DND-41 (cell line): ENCODE measurements around the gene REEP5.

Experiments used
- ATAC-seq: fragments of 200-7000 bp; cut with Tn5 transposase; 3 replicates; pipeline ENCODE4 v1.9.1; 2021; ENCODE audit warnings: low read depth; ENCODE audit not compliant: insufficient read depth
- DNase-seq: peaks from one replicate; pipeline ENCODE4 v3.0.0-alpha.2; 2020
- H2AFZ ChIP-seq: 2 replicates; pipeline ENCODE4 v1.6.0; 2012; ENCODE audit warnings: low read depth, low read length
- H3K27ac ChIP-seq: 2 replicates; pipeline ENCODE4 v1.5.1; 2012; ENCODE audit warnings: low read length, inconsistent platforms
- H3K27me3 ChIP-seq: fragments of 200-600 bp; sonication (generic); 2 replicates; pipeline ENCODE4 v1.6.0; 2012; ENCODE audit warnings: low read length, mild to moderate bottlenecking, inconsistent platforms; ENCODE audit not compliant: insufficient read depth, poor library complexity
- H3K36me3 ChIP-seq: 2 replicates; pipeline ENCODE4 v1.5.1; 2012; ENCODE audit warnings: low read length, inconsistent platforms; ENCODE audit not compliant: insufficient read depth
- H3K4me1 ChIP-seq: 2 replicates; pipeline ENCODE4 v1.5.1; 2012; ENCODE audit warnings: mild to moderate bottlenecking, low read length; ENCODE audit not compliant: insufficient read depth
- H3K4me2 ChIP-seq: 2 replicates; pipeline ENCODE4 v1.6.0; 2012; ENCODE audit warnings: mild to moderate bottlenecking, moderate library complexity, low read length, inconsistent platforms; ENCODE audit not compliant: insufficient read depth
- H3K4me3 ChIP-seq, 2 experiments: fragments of 200-600 bp in 1 of 2; shearing (Covaris generic) in 1 of 2; 2 replicates each; pipeline ENCODE4 v1.5.1; 2012 to 2016; ENCODE audit warnings: inconsistent platforms in 2 of 2, low read length in 2 of 2, mild to moderate bottlenecking in 2 of 2, low read depth in 1 of 2, moderate library complexity in 1 of 2
- H3K79me2 ChIP-seq: 2 replicates; pipeline ENCODE4 v1.6.0; 2012; ENCODE audit warnings: low read length, inconsistent platforms; ENCODE audit not compliant: insufficient read depth
- H3K9ac ChIP-seq: 2 replicates; pipeline ENCODE4 v1.6.0; 2012; ENCODE audit warnings: low read depth, mild to moderate bottlenecking, inconsistent platforms, low read length, moderate library complexity
- H3K9me3 ChIP-seq: 2 replicates; pipeline ENCODE4 v1.5.1; 2012; ENCODE audit warnings: low read length, moderate library complexity, mild to moderate bottlenecking, inconsistent platforms; ENCODE audit not compliant: insufficient read depth, severe bottlenecking
- H4K20me1 ChIP-seq: 2 replicates; pipeline ENCODE4 v1.6.0; 2012; ENCODE audit warnings: low read length; ENCODE audit not compliant: insufficient read depth
- CTCF ChIP-seq: IDR thresholded peaks from 2 replicates; pipeline ENCODE4 v1.5.1; 2012; ENCODE audit warnings: borderline replicate concordance, low read length, moderate library complexity, mild to moderate bottlenecking; ENCODE audit not compliant: poor library complexity, severe bottlenecking; ENCODE audit errors: extremely low read depth
- EZH2 ChIP-seq: IDR thresholded peaks from 3 replicates; pipeline ENCODE4 v1.6.1; 2012; ENCODE audit warnings: borderline replicate concordance, low read depth, mild to moderate bottlenecking, moderate library complexity, low read length, inconsistent platforms; ENCODE audit not compliant: severe bottlenecking

The REEP5 gene

GRCh38 chr5:112938286-112938685 is 16.3 kb upstream of the REEP5 start:
- Histone ChIP-seq H3K4me1 (no peaks in the 10 kb centered on the region), H3K9me3 (no peaks in the 10 kb centered on the region), H3K27me3 (no peaks in the 10 kb centered on the region), H2AFZ (no peak overlapping the region), H3K4me2 (no peak overlapping the region), H3K4me3 (no peak overlapping the region), H4K20me1 (no peaks in the 10 kb centered on the region), H3K79me2 (no peaks in the 10 kb centered on the region), H3K27ac (no peak overlapping the region), H3K36me3 (no peaks in the 10 kb centered on the region), H3K9ac (no peak overlapping the region)
- DNase-seq (no peak), ATAC-seq (no peak)
- TF ChIP-seq CTCF: no peak
- no peak for TF ChIP-seq EZH2

- TF ChIP-seq CTCF (no peak), EZH2 (no peak)
- H3K36me3 ChIP-seq: no peaks in the 10 kb centered on the region
Observed at GRCh38 chr5:112935675-112936074, 13.6 kb upstream of the REEP5 start.

GRCh38 chr5:112934366-112934663 is 12.3 kb upstream of the REEP5 start:
- Histone ChIP-seq H3K9ac (no peak overlapping the region), H2AFZ (no peak overlapping the region), H3K4me2 (no peak overlapping the region), H3K79me2 (no peaks in the 10 kb centered on the region), H3K36me3 (no peaks in the 10 kb centered on the region), H3K27ac (no peak overlapping the region), H4K20me1 (no peaks in the 10 kb centered on the region), H3K27me3 (no peaks in the 10 kb centered on the region), H3K4me3 (no peak overlapping the region), H3K9me3 (no peaks in the 10 kb centered on the region), H3K4me1 (peaks cover 17% of the 10 kb centered on the region)
- TF ChIP-seq EZH2 (no peak), CTCF (no peak)
- DNase-seq: no peak
- ATAC-seq: no peak

More at GRCh38 chr5:112935675-112936074, 13.6 kb upstream of the REEP5 start:
- Histone ChIP-seq H4K20me1 (no peaks in the 10 kb centered on the region), H3K9ac (no peak overlapping the region), H3K4me3 (no peak overlapping the region), H3K4me2 (no peak overlapping the region), H3K27me3 (no peaks in the 10 kb centered on the region), H3K9me3 (no peaks in the 10 kb centered on the region), H3K79me2 (no peaks in the 10 kb centered on the region), H3K27ac (no peak overlapping the region), H2AFZ (no peak overlapping the region), H3K4me1 (peaks cover 3% of the 10 kb centered on the region)
- no peak for ATAC-seq
- no peak for DNase-seq

- no peak for DNase-seq
- Histone ChIP-seq H3K27ac (no peak overlapping the region), H3K4me2 (no peak overlapping the region)
Observed at GRCh38 chr5:112933651-112934365, 11.8 kb upstream of the REEP5 start.

More at GRCh38 chr5:112933651-112934365, 11.8 kb upstream of the REEP5 start:
- ATAC-seq: no peak
- Histone ChIP-seq H4K20me1 (no peaks in the 10 kb centered on the region), H3K27me3 (no peaks in the 10 kb centered on the region), H3K4me3 (no peak overlapping the region), H3K4me1 (peaks cover 22% of the 10 kb centered on the region), H3K9me3 (no peaks in the 10 kb centered on the region), H3K79me2 (no peaks in the 10 kb centered on the region), H2AFZ (no peak overlapping the region), H3K9ac (no peak overlapping the region), H3K36me3 (no peaks in the 10 kb centered on the region)
- TF ChIP-seq EZH2 (no peak), CTCF (no peak)
